GM12878 (cell line): ENCODE measurements around the gene STX7. TPM values are rescaled to one million over a fixed set of nuclear protein-coding genes. Genes with fewer than 3 reads are reported as not detected.

Experiments used
- CBFB ChIP-seq: IDR thresholded peaks from 2 replicates; pipeline ENCODE4 v1.6.1; 2016; ENCODE audit warnings: antibody characterized with exemption, low read depth
- CHD2 ChIP-seq: IDR thresholded peaks from 2 replicates; pipeline ENCODE4 v1.6.1; 2011; ENCODE audit warnings: low read depth, low read length, improper control_type of control experiment, borderline replicate concordance
- ESRRA ChIP-seq: IDR thresholded peaks from 2 replicates; pipeline ENCODE4 v1.6.1; 2012; ENCODE audit warnings: mild to moderate bottlenecking, low read length, improper control_type of control experiment
- IKZF1 ChIP-seq: fragments of 450-650 bp; conservative IDR thresholded peaks from 2 replicates; pipeline ENCODE4 v1.6.1; 2017; ENCODE audit warnings: antibody characterized with exemption, mild to moderate bottlenecking
- JUND ChIP-seq: IDR thresholded peaks from 2 replicates; pipeline ENCODE4 v1.6.1; 2012; ENCODE audit warnings: low read depth, mild to moderate bottlenecking, low read length, improper control_type of control experiment, moderate library complexity
- LARP7 ChIP-seq: fragments of 450-650 bp; IDR thresholded peaks from 2 replicates; pipeline ENCODE4 v1.6.1; 2017; ENCODE audit warnings: mild to moderate bottlenecking
- MTA3 ChIP-seq: IDR thresholded peaks from 2 replicates; pipeline ENCODE4 v1.6.1; 2012; ENCODE audit warnings: low read length, inconsistent platforms, borderline replicate concordance
- NFYB ChIP-seq: IDR thresholded peaks from 2 replicates; pipeline ENCODE4 v1.6.1; 2011; ENCODE audit warnings: low read depth, mild to moderate bottlenecking, low read length, improper control_type of control experiment, moderate library complexity; ENCODE audit not compliant: insufficient read depth
- PAX8 ChIP-seq: fragments of 450-650 bp; IDR thresholded peaks from 2 replicates; pipeline ENCODE4 v1.6.1; 2017; ENCODE audit warnings: mild to moderate bottlenecking, moderate library complexity
- POLR2AphosphoS5 ChIP-seq: IDR thresholded peaks from 2 replicates; pipeline ENCODE4 v1.6.1; 2011; ENCODE audit warnings: mild to moderate bottlenecking, low read length, inconsistent platforms
- RB1 ChIP-seq: fragments of 450-650 bp; formaldehyde crosslinking; IDR thresholded peaks from 2 replicates; pipeline ENCODE4 v1.6.1; 2017; ENCODE audit warnings: mild to moderate bottlenecking, borderline replicate concordance
- RCOR1 ChIP-seq: conservative IDR thresholded peaks from 2 replicates; pipeline ENCODE4 v1.6.1; 2012; ENCODE audit warnings: low read depth, low read length, improper control_type of control experiment
- SP1 ChIP-seq: IDR thresholded peaks from one replicate; pipeline ENCODE4 v1.6.1; 2011; ENCODE audit warnings: low read depth, low read length
- SUPT20H ChIP-seq: IDR thresholded peaks from 2 replicates; pipeline ENCODE4 v1.6.1; 2011; ENCODE audit warnings: low read depth, mild to moderate bottlenecking, low read length, moderate library complexity, borderline replicate concordance; ENCODE audit not compliant: control insufficient read depth
- TAF1 ChIP-seq: IDR thresholded peaks from 2 replicates; pipeline ENCODE4 v1.6.1; 2011; ENCODE audit warnings: mild to moderate bottlenecking, low read depth, low read length, borderline replicate concordance
- TCF12 ChIP-seq: IDR thresholded peaks from 2 replicates; pipeline ENCODE4 v1.6.1; 2011; ENCODE audit warnings: low read depth, mild to moderate bottlenecking, low read length
- ZNF207 ChIP-seq: fragments of 450-650 bp; IDR thresholded peaks from 2 replicates; pipeline ENCODE4 v1.6.1; 2014; ENCODE audit warnings: antibody characterized with exemption, mild to moderate bottlenecking, borderline replicate concordance
- ZNF274 ChIP-seq: IDR thresholded peaks from one replicate; pipeline ENCODE4 v1.8.0; 2011; ENCODE audit not compliant: insufficient read length, insufficient read depth
- polyA plus RNA-seq, 11 experiments: library from polyadenylated mRNA; depleted of rRNA in 4 of 11; unstranded in 6 of 11; stranded (reverse) in 5 of 11; fragments of >200 nt; fragmentation: Nextera tagmentation in 4 of 11; fragmentation: Illumina TruSeq in 1 of 11; extraction: Ambion mirVana in 4 of 11; extraction: Trizol in 1 of 11; gene quantifications; 1 replicate in 1 of 11; 2 replicates in 10 of 11; pipeline versions ENCODE4 v1.2.1 to v1.2.3, GENCODE V29; 2011 to 2016; ENCODE audit warnings: inconsistent platforms in 2 of 11, missing spikeins in 2 of 11, low read depth in 1 of 11
- total RNA-seq, 4 experiments: library from RNA; depleted of rRNA in 3 of 4; stranded (reverse); fragments of >200 nt in 3 of 4; fragmentation: Illumina TruSeq in 1 of 4; extraction: Trizol in 1 of 4; gene quantifications; 2 replicates each; pipeline versions ENCODE4 v1.2.1 to v1.2.3, GENCODE V29; 2013 to 2021
- TF ChIP-seq, protein P1 (sequence below): fragments of 450-650 bp; IDR thresholded peaks from 2 replicates; pipeline ENCODE4 v1.6.1; 2017; ENCODE audit warnings: mild to moderate bottlenecking
- TF ChIP-seq, protein P2 (sequence below): IDR thresholded peaks from 2 replicates; pipeline ENCODE4 v1.6.1; 2011; ENCODE audit warnings: borderline replicate concordance, low read depth, mild to moderate bottlenecking, moderate library complexity, mixed read lengths, low read length; ENCODE audit not compliant: insufficient read depth; ENCODE audit errors: extremely low read length
- TF ChIP-seq, protein P3 (sequence below): fragments of 150-350 bp; IDR thresholded peaks from 2 replicates; pipeline ENCODE4 v1.6.1; 2016; ENCODE audit warnings: low read depth, low read length
- TF ChIP-seq, protein P4 (sequence below): fragments of 450-650 bp; IDR thresholded peaks from 2 replicates; pipeline ENCODE4 v1.6.1; 2017; ENCODE audit warnings: mild to moderate bottlenecking, moderate library complexity

STX7 gene
- total and polyA plus RNA-seq, 10 of the 15 experiments (the other 5 are each of a cell fraction or from before 2014, with no cell fraction given) = 26.5 to 75.5 (median 51.3) TPM

DNA sequence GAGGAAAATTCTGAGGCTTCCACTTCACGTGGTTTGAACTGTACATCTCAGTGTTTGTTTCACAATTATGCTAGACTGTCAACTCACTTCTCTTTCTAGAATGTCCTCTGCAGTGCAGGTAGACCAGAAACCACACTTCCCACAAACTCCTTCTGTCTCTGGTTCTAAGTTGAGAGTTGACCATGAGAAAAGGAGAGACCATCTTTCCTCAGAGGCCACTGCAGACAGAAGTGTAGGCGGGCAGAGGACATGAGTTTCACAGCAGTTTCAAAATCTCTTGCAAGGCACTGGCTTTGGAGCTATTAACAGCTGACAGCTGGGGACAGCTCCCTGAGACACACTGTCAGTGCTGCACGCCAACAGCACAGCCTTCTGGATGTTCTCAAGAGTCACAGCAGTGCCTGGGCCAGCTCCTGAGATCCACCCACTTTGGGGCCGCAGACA, 56.2 kb downstream of the STX7 start (continued):
- TF ChIP-seq IKZF1 (peak; percentile 74), RB1 (no peak), CHD2 (peak; percentile 15; the same call in 1 of the 2 replicates), NFYB (no peak), ZNF274 (no peak), ESRRA (no peak), TAF1 (no peak), RCOR1 (no peak), LARP7 (no peak), SUPT20H (no peak), PAX8 (no peak), CBFB (peak; percentile 86), MTA3 (peak; percentile 55; the same call in 1 of the 2 replicates), SP1 (no peak), POLR2AphosphoS5 (no peak), JUND (no peak), TCF12 (peak; percentile 92), ZNF207 (no peak)
- TF ChIP-seq, protein P1, sequence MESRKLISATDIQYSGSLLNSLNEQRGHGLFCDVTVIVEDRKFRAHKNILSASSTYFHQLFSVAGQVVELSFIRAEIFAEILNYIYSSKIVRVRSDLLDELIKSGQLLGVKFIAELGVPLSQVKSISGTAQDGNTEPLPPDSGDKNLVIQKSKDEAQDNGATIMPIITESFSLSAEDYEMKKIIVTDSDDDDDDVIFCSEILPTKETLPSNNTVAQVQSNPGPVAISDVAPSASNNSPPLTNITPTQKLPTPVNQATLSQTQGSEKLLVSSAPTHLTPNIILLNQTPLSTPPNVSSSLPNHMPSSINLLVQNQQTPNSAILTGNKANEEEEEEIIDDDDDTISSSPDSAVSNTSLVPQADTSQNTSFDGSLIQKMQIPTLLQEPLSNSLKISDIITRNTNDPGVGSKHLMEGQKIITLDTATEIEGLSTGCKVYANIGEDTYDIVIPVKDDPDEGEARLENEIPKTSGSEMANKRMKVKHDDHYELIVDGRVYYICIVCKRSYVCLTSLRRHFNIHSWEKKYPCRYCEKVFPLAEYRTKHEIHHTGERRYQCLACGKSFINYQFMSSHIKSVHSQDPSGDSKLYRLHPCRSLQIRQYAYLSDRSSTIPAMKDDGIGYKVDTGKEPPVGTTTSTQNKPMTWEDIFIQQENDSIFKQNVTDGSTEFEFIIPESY = no peak
- TF ChIP-seq, protein P2, sequence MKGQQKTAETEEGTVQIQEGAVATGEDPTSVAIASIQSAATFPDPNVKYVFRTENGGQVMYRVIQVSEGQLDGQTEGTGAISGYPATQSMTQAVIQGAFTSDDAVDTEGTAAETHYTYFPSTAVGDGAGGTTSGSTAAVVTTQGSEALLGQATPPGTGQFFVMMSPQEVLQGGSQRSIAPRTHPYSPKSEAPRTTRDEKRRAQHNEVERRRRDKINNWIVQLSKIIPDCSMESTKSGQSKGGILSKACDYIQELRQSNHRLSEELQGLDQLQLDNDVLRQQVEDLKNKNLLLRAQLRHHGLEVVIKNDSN = no peak
- TF ChIP-seq, protein P3, sequence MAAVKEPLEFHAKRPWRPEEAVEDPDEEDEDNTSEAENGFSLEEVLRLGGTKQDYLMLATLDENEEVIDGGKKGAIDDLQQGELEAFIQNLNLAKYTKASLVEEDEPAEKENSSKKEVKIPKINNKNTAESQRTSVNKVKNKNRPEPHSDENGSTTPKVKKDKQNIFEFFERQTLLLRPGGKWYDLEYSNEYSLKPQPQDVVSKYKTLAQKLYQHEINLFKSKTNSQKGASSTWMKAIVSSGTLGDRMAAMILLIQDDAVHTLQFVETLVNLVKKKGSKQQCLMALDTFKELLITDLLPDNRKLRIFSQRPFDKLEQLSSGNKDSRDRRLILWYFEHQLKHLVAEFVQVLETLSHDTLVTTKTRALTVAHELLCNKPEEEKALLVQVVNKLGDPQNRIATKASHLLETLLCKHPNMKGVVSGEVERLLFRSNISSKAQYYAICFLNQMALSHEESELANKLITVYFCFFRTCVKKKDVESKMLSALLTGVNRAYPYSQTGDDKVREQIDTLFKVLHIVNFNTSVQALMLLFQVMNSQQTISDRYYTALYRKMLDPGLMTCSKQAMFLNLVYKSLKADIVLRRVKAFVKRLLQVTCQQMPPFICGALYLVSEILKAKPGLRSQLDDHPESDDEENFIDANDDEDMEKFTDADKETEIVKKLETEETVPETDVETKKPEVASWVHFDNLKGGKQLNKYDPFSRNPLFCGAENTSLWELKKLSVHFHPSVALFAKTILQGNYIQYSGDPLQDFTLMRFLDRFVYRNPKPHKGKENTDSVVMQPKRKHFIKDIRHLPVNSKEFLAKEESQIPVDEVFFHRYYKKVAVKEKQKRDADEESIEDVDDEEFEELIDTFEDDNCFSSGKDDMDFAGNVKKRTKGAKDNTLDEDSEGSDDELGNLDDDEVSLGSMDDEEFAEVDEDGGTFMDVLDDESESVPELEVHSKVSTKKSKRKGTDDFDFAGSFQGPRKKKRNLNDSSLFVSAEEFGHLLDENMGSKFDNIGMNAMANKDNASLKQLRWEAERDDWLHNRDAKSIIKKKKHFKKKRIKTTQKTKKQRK = no peak
- TF ChIP-seq, protein P4, sequence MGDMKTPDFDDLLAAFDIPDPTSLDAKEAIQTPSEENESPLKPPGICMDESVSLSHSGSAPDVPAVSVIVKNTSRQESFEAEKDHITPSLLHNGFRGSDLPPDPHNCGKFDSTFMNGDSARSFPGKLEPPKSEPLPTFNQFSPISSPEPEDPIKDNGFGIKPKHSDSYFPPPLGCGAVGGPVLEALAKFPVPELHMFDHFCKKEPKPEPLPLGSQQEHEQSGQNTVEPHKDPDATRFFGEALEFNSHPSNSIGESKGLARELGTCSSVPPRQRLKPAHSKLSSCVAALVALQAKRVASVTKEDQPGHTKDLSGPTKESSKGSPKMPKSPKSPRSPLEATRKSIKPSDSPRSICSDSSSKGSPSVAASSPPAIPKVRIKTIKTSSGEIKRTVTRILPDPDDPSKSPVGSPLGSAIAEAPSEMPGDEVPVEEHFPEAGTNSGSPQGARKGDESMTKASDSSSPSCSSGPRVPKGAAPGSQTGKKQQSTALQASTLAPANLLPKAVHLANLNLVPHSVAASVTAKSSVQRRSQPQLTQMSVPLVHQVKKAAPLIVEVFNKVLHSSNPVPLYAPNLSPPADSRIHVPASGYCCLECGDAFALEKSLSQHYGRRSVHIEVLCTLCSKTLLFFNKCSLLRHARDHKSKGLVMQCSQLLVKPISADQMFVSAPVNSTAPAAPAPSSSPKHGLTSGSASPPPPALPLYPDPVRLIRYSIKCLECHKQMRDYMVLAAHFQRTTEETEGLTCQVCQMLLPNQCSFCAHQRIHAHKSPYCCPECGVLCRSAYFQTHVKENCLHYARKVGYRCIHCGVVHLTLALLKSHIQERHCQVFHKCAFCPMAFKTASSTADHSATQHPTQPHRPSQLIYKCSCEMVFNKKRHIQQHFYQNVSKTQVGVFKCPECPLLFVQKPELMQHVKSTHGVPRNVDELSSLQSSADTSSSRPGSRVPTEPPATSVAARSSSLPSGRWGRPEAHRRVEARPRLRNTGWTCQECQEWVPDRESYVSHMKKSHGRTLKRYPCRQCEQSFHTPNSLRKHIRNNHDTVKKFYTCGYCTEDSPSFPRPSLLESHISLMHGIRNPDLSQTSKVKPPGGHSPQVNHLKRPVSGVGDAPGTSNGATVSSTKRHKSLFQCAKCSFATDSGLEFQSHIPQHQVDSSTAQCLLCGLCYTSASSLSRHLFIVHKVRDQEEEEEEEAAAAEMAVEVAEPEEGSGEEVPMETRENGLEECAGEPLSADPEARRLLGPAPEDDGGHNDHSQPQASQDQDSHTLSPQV = no peak
